Testis (tissue), 2 donors: ENCODE measurements around the gene UBP1.

Experiments
- CTCF ChIP-seq, 3 experiments: fragments of 450-650 bp in 2 of 3; fragments of 200-600 bp in 1 of 3; sonication (generic) in 1 of 3; IDR thresholded peaks; one replicate each; pipeline ENCODE4 v1.5.1; 2016 to 2019; ENCODE audit warnings: antibody characterized with exemption in 3 of 3, mild to moderate bottlenecking in 2 of 3, moderate library complexity in 1 of 3
- POLR2A ChIP-seq: fragments of 450-650 bp; IDR thresholded peaks from one replicate; pipeline ENCODE4 v1.6.1; 2017; ENCODE audit warnings: antibody characterized with exemption, mild to moderate bottlenecking, moderate library complexity

GRCh38 chr3:33437556-33438283, 2.5 kb downstream of the UBP1 start:
- TF ChIP-seq POLR2A = no peak
- no peak for TF ChIP-seq CTCF (IDR thresholded peaks at IDR 0.05)
